ENCODE measurements around the gene KRTAP9-2.
"Not testable (repeated sequence)": the region's sequence is repeated elsewhere in the genome, so short reads cannot be mapped to it uniquely, and the experiment has no call there.

KRTAP9-2 gene

GRCh38 chr17:41226598-41227095, at the start of gene KRTAP9-2:
Gene KRTAP9-2, plus strand, starts transcription at chr17:41226648. Its CDS starts 7 bp downstream, at chr17:41226655.
- H3K9me3 Mint-ChIP-seq; H3K27me3 Mint-ChIP-seq; H3K4me3 Mint-ChIP-seq; H3K4me1 Mint-ChIP-seq (ENCODE audit: low read depth); H3K36me3 Mint-ChIP-seq (ENCODE audit: low read depth); intact Hi-C loops (cut with micrococcal nuclease); H3K27ac Mint-ChIP-seq: not testable (repeated sequence)

- no peaks in the 10 kb centered on the region for H3K36me3 Mint-ChIP-seq (ENCODE audit: low read depth)
- H3K9me3 Mint-ChIP-seq: no peaks in the 10 kb centered on the region
- peaks cover 33% of the 10 kb centered on the region for H3K27me3 Mint-ChIP-seq
- H3K4me3 Mint-ChIP-seq: no peak overlapping the region
- peak overlapping the region; percentile 79 for H3K27ac Mint-ChIP-seq
- H3K4me1 Mint-ChIP-seq (ENCODE audit: low read depth): peaks cover 45% of the 10 kb centered on the region
- intact Hi-C loops (cut with micrococcal nuclease): loop anchor here (10.0 kb wide), 1 partner anchor 52 kb away; the partner anchor contains the start of gene KRTAP4-12
Measured at GRCh38 chr17:41176744-41177387, 49.6 kb upstream of the KRTAP9-2 start.

- peaks cover 31% of the 10 kb centered on the region for H3K27me3 Mint-ChIP-seq
- peak within 1 kb of the TSS; percentile 79 for H3K27ac Mint-ChIP-seq
- no peaks in the 10 kb centered on the region for H3K9me3 Mint-ChIP-seq
- H3K4me1 Mint-ChIP-seq (ENCODE audit: low read depth): peaks cover 45% of the 10 kb centered on the region
- H3K4me3 Mint-ChIP-seq: peak within 1 kb of the TSS; percentile 25
- intact Hi-C loops (cut with micrococcal nuclease): loop anchor here (10.0 kb wide), 1 partner anchor 53 kb away; the partner anchor contains the start of gene KRTAP4-12
- no peaks in the 10 kb centered on the region for H3K36me3 Mint-ChIP-seq (ENCODE audit: low read depth)
Measured at GRCh38 chr17:41177727-41178271, 48.6 kb upstream of the KRTAP9-2 start, which contains the start of gene KRTAP4-2. Gene KRTAP4-2, minus strand, starts transcription at chr17:41178221. Its CDS starts 57 bp downstream, at chr17:41178164.

- Mint-ChIP-seq H3K36me3 (ENCODE audit: low read depth) (no peaks in the 10 kb centered on the region), H3K4me3 (no peak overlapping the region), H3K9me3 (no peaks in the 10 kb centered on the region), H3K27me3 (peaks cover 33% of the 10 kb centered on the region), H3K27ac (peak overlapping the region; percentile 79), H3K4me1 (ENCODE audit: low read depth) (peaks cover 41% of the 10 kb centered on the region)
- intact Hi-C loops (cut with micrococcal nuclease): loop anchor here (10.0 kb wide), 1 partner anchor 54 kb away; the partner anchor contains the start of gene KRTAP4-12
Measured at GRCh38 chr17:41178341-41178740, 48.1 kb upstream of the KRTAP9-2 start.

- H3K36me3 Mint-ChIP-seq (ENCODE audit: low read depth): no peaks in the 10 kb centered on the region
- intact Hi-C loops (cut with micrococcal nuclease): loop anchor here (10.0 kb wide), 1 partner anchor 54 kb away; the partner anchor contains the start of gene KRTAP4-12
- H3K27me3 Mint-ChIP-seq: peaks cover 36% of the 10 kb centered on the region
- peaks cover 38% of the 10 kb centered on the region for H3K4me1 Mint-ChIP-seq (ENCODE audit: low read depth)
- peak overlapping the region; percentile 79 for H3K27ac Mint-ChIP-seq
- no peak overlapping the region for H3K4me3 Mint-ChIP-seq
- H3K9me3 Mint-ChIP-seq: no peaks in the 10 kb centered on the region
Measured at GRCh38 chr17:41178843-41179616, 47.4 kb upstream of the KRTAP9-2 start.

- H3K27ac Mint-ChIP-seq: no peak within 1 kb of the TSS
- no peaks in the 10 kb centered on the region for H3K36me3 Mint-ChIP-seq (ENCODE audit: low read depth)
- peaks cover 25% of the 10 kb centered on the region for H3K27me3 Mint-ChIP-seq
- H3K9me3 Mint-ChIP-seq: no peaks in the 10 kb centered on the region
- no peaks in the 10 kb centered on the region for H3K4me1 Mint-ChIP-seq (ENCODE audit: low read depth)
- intact Hi-C loops (cut with micrococcal nuclease): no loop called here
- H3K4me3 Mint-ChIP-seq: no peak within 1 kb of the TSS
Measured at GRCh38 chr17:41184480-41184961, 41.9 kb upstream of the KRTAP9-2 start, which contains the start of gene KRTAP4-1. Gene KRTAP4-1, minus strand, starts transcription at chr17:41184911. Its CDS starts 57 bp downstream, at chr17:41184854.

- Mint-ChIP-seq H3K36me3 (ENCODE audit: low read depth) (no peaks in the 10 kb centered on the region), H3K4me3 (no peak overlapping the region), H3K4me1 (ENCODE audit: low read depth) (no peaks in the 10 kb centered on the region), H3K27ac (no peak overlapping the region), H3K9me3 (no peaks in the 10 kb centered on the region), H3K27me3 (peaks cover 28% of the 10 kb centered on the region)
- intact Hi-C loops (cut with micrococcal nuclease): no loop called here
Measured at GRCh38 chr17:41185001-41185400, 41.4 kb upstream of the KRTAP9-2 start.

GRCh38 chr17:41186872-41187271, 39.6 kb upstream of the KRTAP9-2 start:
- Mint-ChIP-seq H3K27me3 (peaks cover 36% of the 10 kb centered on the region), H3K27ac (no peak overlapping the region), H3K4me3 (no peak overlapping the region), H3K9me3 (no peaks in the 10 kb centered on the region), H3K36me3 (ENCODE audit: low read depth) (no peaks in the 10 kb centered on the region), H3K4me1 (ENCODE audit: low read depth) (no peaks in the 10 kb centered on the region)
- intact Hi-C loops (cut with micrococcal nuclease): no loop called here

GRCh38 chr17:41189837-41190318, 36.6 kb upstream of the KRTAP9-2 start, which contains the start of gene KRTAP9-1:
Gene KRTAP9-1, plus strand, starts transcription at chr17:41189887. Its CDS starts 0 bp downstream, at chr17:41189887.
- not testable (repeated sequence) for H3K4me1 Mint-ChIP-seq (ENCODE audit: low read depth); H3K9me3 Mint-ChIP-seq
- H3K27me3 Mint-ChIP-seq: peaks cover 29% of the 10 kb centered on the region

GRCh38 chr17:41190328-41190727, 36.1 kb upstream of the KRTAP9-2 start:
- H3K27ac Mint-ChIP-seq: no peak overlapping the region
- H3K4me3 Mint-ChIP-seq: no peak overlapping the region
- intact Hi-C loops (cut with micrococcal nuclease): loop anchor here (10.0 kb wide), 1 partner anchor 276 kb away; no protein-coding TSS in a partner anchor
- peaks cover 26% of the 10 kb centered on the region for H3K27me3 Mint-ChIP-seq
- H3K36me3 Mint-ChIP-seq (ENCODE audit: low read depth): no peaks in the 10 kb centered on the region
- H3K9me3 Mint-ChIP-seq: no peaks in the 10 kb centered on the region
- no peaks in the 10 kb centered on the region for H3K4me1 Mint-ChIP-seq (ENCODE audit: low read depth)

More at GRCh38 chr17:41189837-41190318, 36.6 kb upstream of the KRTAP9-2 start, which contains the start of gene KRTAP9-1:
- not testable (repeated sequence) for H3K4me3 Mint-ChIP-seq; H3K36me3 Mint-ChIP-seq (ENCODE audit: low read depth); H3K27ac Mint-ChIP-seq
- intact Hi-C loops (cut with micrococcal nuclease): loop anchor here (10.0 kb wide), 1 partner anchor 275 kb away; no protein-coding TSS in a partner anchor

GRCh38 chr17:41196068-41196467, 30.4 kb upstream of the KRTAP9-2 start:
- Mint-ChIP-seq H3K4me1 (ENCODE audit: low read depth) (no peaks in the 10 kb centered on the region), H3K27me3 (peaks cover 19% of the 10 kb centered on the region), H3K9me3 (no peaks in the 10 kb centered on the region), H3K36me3 (ENCODE audit: low read depth) (no peaks in the 10 kb centered on the region), H3K27ac (no peak overlapping the region), H3K4me3 (no peak overlapping the region)
- intact Hi-C loops (cut with micrococcal nuclease): loop anchor here (10.0 kb wide), 1 partner anchor 281 kb away; no protein-coding TSS in a partner anchor

GRCh38 chr17:41199421-41200078, 26.9 kb upstream of the KRTAP9-2 start:
- Mint-ChIP-seq H3K27me3 (peaks cover 12% of the 10 kb centered on the region), H3K36me3 (ENCODE audit: low read depth) (no peaks in the 10 kb centered on the region), H3K4me1 (ENCODE audit: low read depth) (no peaks in the 10 kb centered on the region), H3K9me3 (no peaks in the 10 kb centered on the region), H3K4me3 (no peak overlapping the region), H3K27ac (no peak overlapping the region)
- intact Hi-C loops (cut with micrococcal nuclease): loop anchor here (10.0 kb wide), 1 partner anchor 285 kb away; no protein-coding TSS in a partner anchor

Data from dendritic cell treated with granulocyte-macrophage colony-stimulating factor and Interleukin-4, amounts not matched to agents 40 ng/mL and 50 ng/mL, for 4 days (primary cell).